Activated CD4-positive, alpha-beta T cell treated with anti-CD3 and anti-CD28 coated beads for 36 hours (primary cell): Measurements from ENCODE around the gene PIK3CG. TPM values are rescaled to one million over a fixed set of nuclear protein-coding genes. Genes with fewer than 3 reads are reported as not detected.

Source experiments
- ATAC-seq: fragments of 200-7000 bp; cut with Tn5 transposase; one replicate; pipeline ENCODE4 v1.10.0; 2021; ENCODE audit warnings: mild to moderate bottlenecking, moderate library complexity
- CTCF ChIA-PET: fragments of 350-600 bp; sonication (Branson Sonifier 250); formaldehyde crosslinking; loops from one replicate; lab custom pipeline; 2021; ENCODE audit warnings: antibody characterized with exemption; lab: Charles Lee
- POLR2A ChIA-PET: fragments of 350-600 bp; sonication (Branson Sonifier 250); formaldehyde crosslinking; loops from one replicate; lab custom pipeline; 2021; ENCODE audit warnings: antibody characterized with exemption, inconsistent platforms; lab: Charles Lee
- DNase-seq: peaks from one replicate; pipeline ENCODE4 v3.0.0-alpha.2; 2020
- H3K27ac Mint-ChIP-seq: one replicate; pipeline ENCODE4 v1.8.0; 2021; ENCODE audit warnings: mixed read lengths
- H3K27me3 Mint-ChIP-seq: one replicate; pipeline ENCODE4 v1.8.0; 2021; ENCODE audit warnings: mixed read lengths
- H3K36me3 Mint-ChIP-seq: one replicate; pipeline ENCODE4 v1.8.0; 2021; ENCODE audit warnings: low read depth, mixed read lengths
- H3K4me1 Mint-ChIP-seq: one replicate; pipeline ENCODE4 v1.8.0; 2021; ENCODE audit warnings: mixed read lengths
- H3K4me3 Mint-ChIP-seq: one replicate; pipeline ENCODE4 v1.8.0; 2021; ENCODE audit warnings: mild to moderate bottlenecking, moderate library complexity, mixed read lengths
- H3K9me3 Mint-ChIP-seq: one replicate; pipeline ENCODE4 v1.8.0; 2021; ENCODE audit warnings: low read depth, mixed read lengths
- intact Hi-C, 2 experiments: fragments of 100-400 bp; cut with DNase I in 1 of 2; cut with micrococcal nuclease in 1 of 2; formaldehyde crosslinking; loops; one replicate each; pipeline versions ENCODE4 v1.14.2 to v1.15.1; 2022 to 2024; cut with DNase I, micrococcal nuclease
- total RNA-seq, 2 experiments: library from RNA; stranded (reverse); gene quantifications; one replicate each; pipeline ENCODE4 v1.2.3, GENCODE V29; 2021

Gene PIK3CG
- total RNA-seq, 2 experiments from 2014 or later, result 9.9 to 14.3 TPM

DNA sequence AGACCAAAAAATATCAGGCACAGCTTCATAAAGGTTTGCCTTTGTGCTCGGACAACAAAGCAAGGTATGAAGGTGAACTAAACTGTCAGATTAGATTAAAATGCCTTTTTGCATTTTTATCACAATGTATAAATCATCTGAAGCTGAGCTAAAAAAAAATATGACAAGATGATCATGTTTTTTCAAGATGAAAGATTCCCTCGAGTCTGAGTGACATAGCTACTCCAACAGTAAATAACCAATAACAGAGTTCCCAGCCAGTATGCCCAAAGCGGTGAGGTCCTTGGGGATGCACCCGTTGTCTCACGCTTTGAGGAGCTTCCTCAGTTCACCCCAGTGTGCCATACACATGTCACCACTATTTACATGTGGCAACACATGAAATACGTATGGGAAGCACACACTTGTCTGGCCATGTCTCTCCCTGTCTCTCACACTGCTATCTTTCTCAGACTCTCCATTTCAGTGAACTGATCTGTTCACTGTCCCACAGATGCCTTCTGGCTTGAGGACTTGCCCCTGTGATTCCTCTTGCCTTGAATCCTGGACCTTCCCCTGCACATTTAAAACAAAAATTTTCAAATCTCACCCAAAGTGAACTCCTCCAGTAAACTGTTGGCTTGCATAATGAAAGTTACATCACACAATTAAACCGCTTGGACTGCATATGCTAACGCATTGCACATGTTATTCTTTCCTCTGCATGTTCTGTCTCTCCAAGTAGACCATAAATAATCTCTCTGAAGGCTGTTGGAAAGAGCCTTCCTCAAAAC lies 2.6 kb upstream of the PIK3CG start:
- no peak overlapping the region for H3K4me3 Mint-ChIP-seq
- CTCF ChIA-PET, result no interaction called here

DNA sequence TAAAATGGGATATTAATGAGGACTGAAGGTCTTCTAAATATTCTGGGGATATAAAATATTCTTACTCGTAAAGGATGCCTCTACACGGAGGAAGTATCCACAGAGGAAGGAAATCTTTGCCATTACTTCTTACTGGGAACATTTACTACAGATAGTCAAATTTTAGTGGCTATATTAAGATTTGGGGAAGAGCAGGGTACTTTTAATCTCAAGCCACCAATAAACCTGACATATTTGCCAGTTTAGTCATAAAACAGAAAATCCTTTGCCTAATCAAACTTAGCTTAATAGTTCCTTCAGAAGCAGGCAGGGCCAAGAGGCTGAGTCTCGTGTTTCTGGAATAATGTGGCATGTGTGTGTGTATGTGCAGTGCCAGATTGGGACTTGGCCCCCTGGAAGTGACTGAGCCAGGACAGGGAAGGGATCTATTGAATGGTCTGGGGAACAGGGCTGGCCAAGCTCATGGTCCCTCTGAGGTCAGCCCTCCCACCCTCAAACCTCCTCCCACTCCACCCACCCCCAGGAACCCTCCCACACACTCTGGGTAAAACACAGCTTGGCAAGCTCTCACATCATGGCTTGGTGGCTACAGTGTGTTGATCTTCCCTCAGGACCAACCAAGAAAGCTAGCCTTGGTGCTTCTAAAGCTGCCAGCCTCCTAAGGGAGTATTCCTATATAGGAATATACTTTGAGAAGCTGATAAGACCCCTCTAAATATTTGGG lies 1.6 kb upstream of the PIK3CG start:
- ChIA-PET POLR2A (no interaction called here), CTCF (interaction anchor here (0.7 to 1.6 kb wide), 3 partner anchors 14 to 846 kb away, joined by 3 to 7 read pairs (median 3); partner anchors contain the start of gene HBP1)
- DNase-seq (no peak), ATAC-seq (no peak)
- Mint-ChIP-seq H3K27me3 (no peaks in the 10 kb centered on the region), H3K4me3 (no peak overlapping the region), H3K4me1 (peaks cover 55% of the 10 kb centered on the region), H3K9me3 (peaks cover under 1% of the 10 kb centered on the region), H3K27ac (peak overlapping the region; percentile 30), H3K36me3 (peaks cover 17% of the 10 kb centered on the region)
- intact Hi-C loops, result loop anchor here in 1 of 2 experiments (10.0 kb wide), 1 partner anchor 579 kb away; the partner anchor contains the start of gene NAMPT

More for the DNA sequence above, 2.6 kb upstream of the PIK3CG start:
- Mint-ChIP-seq H3K27ac (peak overlapping the region; percentile 22), H3K27me3 (no peaks in the 10 kb centered on the region), H3K4me1 (peaks cover 52% of the 10 kb centered on the region), H3K36me3 (peaks cover 8% of the 10 kb centered on the region), H3K9me3 (no peaks in the 10 kb centered on the region)
- DNase-seq (no peak), ATAC-seq (no peak)
- intact Hi-C loops, result loop anchor here in 1 of 2 experiments (10.0 kb wide), 1 partner anchor 578 kb away; the partner anchor contains the start of gene NAMPT
- POLR2A ChIA-PET, result no interaction called here

DNA sequence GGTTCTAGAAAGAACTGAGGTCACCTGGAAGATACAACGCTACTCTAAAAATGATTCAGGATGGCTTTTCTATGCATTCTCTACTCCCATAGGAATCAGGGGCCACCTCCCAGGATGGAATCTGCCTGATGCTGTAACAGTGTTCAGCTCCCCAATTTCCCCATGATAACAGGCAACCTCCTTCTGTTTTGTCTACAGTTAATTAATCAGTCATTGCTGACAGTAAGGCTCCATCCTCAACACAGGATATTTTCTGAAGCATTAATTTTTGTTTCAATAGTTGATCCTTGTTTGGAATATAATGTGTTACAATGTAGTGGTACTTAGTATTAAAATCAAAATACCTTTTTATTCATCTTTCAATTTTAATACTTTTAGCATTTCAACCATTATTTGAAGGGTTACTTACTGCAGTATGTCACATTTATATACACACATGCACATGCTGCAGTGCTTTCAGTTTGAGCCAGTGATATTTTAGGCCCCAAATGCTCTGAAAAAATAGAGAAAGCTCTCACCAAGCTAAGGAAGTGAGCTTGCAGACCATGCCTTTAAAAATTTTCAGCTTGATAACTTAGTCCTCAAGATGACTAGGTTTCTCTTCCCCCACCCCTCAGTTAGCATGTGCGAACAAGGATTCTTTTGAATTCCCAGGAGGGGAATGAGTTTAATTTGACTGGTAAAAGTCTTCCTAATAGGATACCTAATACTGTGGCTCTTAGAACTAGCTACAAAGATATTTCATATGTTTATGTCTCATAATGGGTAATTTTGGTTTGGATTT lies 592 bp upstream of the PIK3CG start:
- peak overlapping the region; percentile 83 for H3K4me3 Mint-ChIP-seq
- peaks cover 3% of the 10 kb centered on the region for H3K9me3 Mint-ChIP-seq
- peak overlapping the region; percentile 92 for H3K27ac Mint-ChIP-seq
- H3K4me1 Mint-ChIP-seq, result peaks cover 66% of the 10 kb centered on the region
- DNase-seq (no peak), ATAC-seq (peak; percentile 13)
- ChIA-PET POLR2A (interaction anchor here (0.7 to 1.0 kb wide), 2 partner anchors 262 to 748 kb away, joined by 3 to 4 read pairs; no protein-coding TSS in a partner anchor), CTCF (interaction anchor here (0.6 to 1.6 kb wide), 4 partner anchors 15 to 845 kb away, joined by 3 to 7 read pairs (median 4); partner anchors contain the start of gene HBP1)
- H3K36me3 Mint-ChIP-seq, result peaks cover 27% of the 10 kb centered on the region
- no peaks in the 10 kb centered on the region for H3K27me3 Mint-ChIP-seq
- intact Hi-C loops, result loop anchor here (1.0 to 10.0 kb wide), 13 partner anchors 92 to 1852 kb away; partner anchors contain the start of genes CBLL1 (in 1 of the 2), CCDC71L (in 1 of the 2), HBP1 (in 1 of the 2) and KMT2E (in 1 of the 2)

DNA sequence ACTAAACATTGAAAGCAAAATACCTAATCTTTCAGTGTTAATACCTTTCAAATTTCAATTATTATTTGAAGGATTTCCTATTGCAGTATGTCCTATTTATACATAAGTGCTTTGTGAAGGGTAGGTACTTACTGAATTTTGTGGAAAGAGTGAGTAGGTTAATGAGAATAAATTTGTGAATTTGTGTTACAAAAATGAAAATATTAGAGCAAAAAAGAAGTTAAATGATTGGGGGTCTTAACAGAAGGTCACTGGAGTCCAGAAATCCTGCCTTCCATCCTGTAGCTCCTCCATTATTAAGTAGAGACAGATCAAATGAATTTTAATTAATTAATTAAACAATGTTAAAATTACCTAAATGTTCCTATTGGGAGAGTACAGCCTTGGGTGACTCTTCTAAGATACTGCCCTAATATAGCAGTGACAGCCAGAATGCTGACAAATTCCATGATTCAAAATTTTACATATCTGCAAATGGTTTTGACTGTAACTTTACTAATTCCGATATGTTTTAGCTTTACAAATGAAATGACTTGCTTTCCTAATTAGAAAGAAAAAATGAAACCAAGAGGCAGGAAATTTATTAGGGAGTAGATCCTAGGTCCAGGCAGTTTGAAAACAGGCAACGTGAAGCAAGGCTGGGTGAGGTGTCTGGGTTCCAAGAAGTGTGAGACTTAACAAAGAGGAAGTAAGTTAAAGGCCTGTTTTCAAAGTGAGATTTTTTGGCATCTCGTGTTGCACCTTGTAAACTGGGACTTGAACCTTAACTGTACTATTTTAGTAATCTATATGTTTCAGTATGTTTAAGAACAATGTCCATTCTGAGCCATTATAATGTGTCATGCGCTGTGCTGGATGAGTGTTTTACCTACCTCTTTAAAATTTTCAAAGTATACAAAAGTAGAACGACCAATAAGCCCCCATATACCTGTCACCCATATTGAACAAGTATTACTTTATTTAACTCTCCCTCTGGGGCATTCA lies 1.5 kb downstream of the PIK3CG start:
- peak overlapping the region; percentile 64 for H3K27ac Mint-ChIP-seq
- DNase-seq (peak; percentile 33), ATAC-seq (peak; percentile 42)
- ChIA-PET POLR2A (interaction anchor here (1.2 kb wide), 1 partner anchor 26 kb away, joined by 3 read pairs; no protein-coding TSS in a partner anchor), CTCF (interaction anchor here (0.8 to 1.0 kb wide), 2 partner anchors 91 to 100 kb away, joined by 3 read pairs; no protein-coding TSS in a partner anchor)
- no peaks in the 10 kb centered on the region for H3K27me3 Mint-ChIP-seq
- H3K4me1 Mint-ChIP-seq, result peaks cover 84% of the 10 kb centered on the region
- H3K36me3 Mint-ChIP-seq, result peaks cover 37% of the 10 kb centered on the region
- H3K9me3 Mint-ChIP-seq, result peaks cover 3% of the 10 kb centered on the region
- intact Hi-C loops, result loop anchor here (5.0 to 10.0 kb wide), 11 partner anchors 94 to 1854 kb away; partner anchors contain the start of genes CBLL1 (in 1 of the 2), CCDC71L (in 1 of the 2), HBP1 (in 1 of the 2) and KMT2E (in 1 of the 2)
- H3K4me3 Mint-ChIP-seq, result peak overlapping the region; percentile 83

DNA sequence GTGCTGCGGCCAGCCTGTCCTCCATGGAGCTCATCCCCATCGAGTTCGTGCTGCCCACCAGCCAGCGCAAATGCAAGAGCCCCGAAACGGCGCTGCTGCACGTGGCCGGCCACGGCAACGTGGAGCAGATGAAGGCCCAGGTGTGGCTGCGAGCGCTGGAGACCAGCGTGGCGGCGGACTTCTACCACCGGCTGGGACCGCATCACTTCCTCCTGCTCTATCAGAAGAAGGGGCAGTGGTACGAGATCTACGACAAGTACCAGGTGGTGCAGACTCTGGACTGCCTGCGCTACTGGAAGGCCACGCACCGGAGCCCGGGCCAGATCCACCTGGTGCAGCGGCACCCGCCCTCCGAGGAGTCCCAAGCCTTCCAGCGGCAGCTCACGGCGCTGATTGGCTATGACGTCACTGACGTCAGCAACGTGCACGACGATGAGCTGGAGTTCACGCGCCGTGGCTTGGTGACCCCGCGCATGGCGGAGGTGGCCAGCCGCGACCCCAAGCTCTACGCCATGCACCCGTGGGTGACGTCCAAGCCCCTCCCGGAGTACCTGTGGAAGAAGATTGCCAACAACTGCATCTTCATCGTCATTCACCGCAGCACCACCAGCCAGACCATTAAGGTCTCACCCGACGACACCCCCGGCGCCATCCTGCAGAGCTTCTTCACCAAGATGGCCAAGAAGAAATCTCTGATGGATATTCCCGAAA lies 2.7 kb downstream of the PIK3CG start:
- POLR2A ChIA-PET, result no interaction called here
- CTCF ChIA-PET, result no interaction called here
- Mint-ChIP-seq H3K4me1 (peaks cover 84% of the 10 kb centered on the region), H3K27ac (no peak overlapping the region), H3K27me3 (no peaks in the 10 kb centered on the region), H3K4me3 (no peak overlapping the region), H3K9me3 (peaks cover 3% of the 10 kb centered on the region), H3K36me3 (peaks cover 49% of the 10 kb centered on the region)
- ATAC-seq (no peak), DNase-seq (no peak)
- intact Hi-C loops, result loop anchor here (5.0 to 10.0 kb wide), 11 partner anchors 95 to 1855 kb away; partner anchors contain the start of genes CBLL1 (in 1 of the 2), CCDC71L (in 1 of the 2), HBP1 (in 1 of the 2) and KMT2E (in 1 of the 2)

DNA sequence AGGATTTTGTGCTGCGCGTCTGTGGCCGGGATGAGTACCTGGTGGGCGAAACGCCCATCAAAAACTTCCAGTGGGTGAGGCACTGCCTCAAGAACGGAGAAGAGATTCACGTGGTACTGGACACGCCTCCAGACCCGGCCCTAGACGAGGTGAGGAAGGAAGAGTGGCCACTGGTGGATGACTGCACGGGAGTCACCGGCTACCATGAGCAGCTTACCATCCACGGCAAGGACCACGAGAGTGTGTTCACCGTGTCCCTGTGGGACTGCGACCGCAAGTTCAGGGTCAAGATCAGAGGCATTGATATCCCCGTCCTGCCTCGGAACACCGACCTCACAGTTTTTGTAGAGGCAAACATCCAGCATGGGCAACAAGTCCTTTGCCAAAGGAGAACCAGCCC lies 3.3 kb downstream of the PIK3CG start:
- H3K4me3 Mint-ChIP-seq, result no peak overlapping the region
- H3K27ac Mint-ChIP-seq, result no peak overlapping the region
- CTCF ChIA-PET, result interaction anchor here (1.1 kb wide), 1 partner anchor 50 kb away, joined by 3 read pairs; no protein-coding TSS in a partner anchor
- intact Hi-C loops, result loop anchor here (5.0 to 10.0 kb wide), 11 partner anchors 96 to 1856 kb away; partner anchors contain the start of genes CBLL1 (in 1 of the 2), CCDC71L (in 1 of the 2), HBP1 (in 1 of the 2) and KMT2E (in 1 of the 2)
- POLR2A ChIA-PET, result interaction anchor here (0.6 kb wide), 1 partner anchor 136 kb away, joined by 3 read pairs; no protein-coding TSS in a partner anchor
- peaks cover 53% of the 10 kb centered on the region for H3K36me3 Mint-ChIP-seq
- no peaks in the 10 kb centered on the region for H3K27me3 Mint-ChIP-seq
- ATAC-seq (no peak), DNase-seq (no peak)
- peaks cover 82% of the 10 kb centered on the region for H3K4me1 Mint-ChIP-seq
- H3K9me3 Mint-ChIP-seq, result peaks cover 3% of the 10 kb centered on the region

DNA sequence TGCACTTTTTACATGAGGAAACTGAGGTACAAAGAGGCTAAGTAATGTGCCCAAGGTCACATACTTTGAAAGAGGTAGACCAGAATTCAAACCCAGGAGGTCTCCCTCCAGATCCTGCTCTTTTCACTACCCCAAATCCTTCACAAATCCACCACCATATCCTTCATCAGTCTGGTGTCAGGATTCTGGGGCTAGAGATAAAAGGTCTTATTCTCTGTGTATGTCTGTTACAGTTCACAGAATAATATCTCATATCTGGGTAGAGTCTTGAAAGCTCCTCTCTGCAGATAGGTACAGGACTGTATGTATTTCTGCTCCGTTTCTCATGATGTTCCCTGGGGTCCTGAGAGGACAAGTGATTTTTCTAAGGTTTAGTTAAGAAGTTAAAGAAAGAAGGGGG lies 4.9 kb downstream of the PIK3CG start:
- Mint-ChIP-seq H3K27me3 (no peaks in the 10 kb centered on the region), H3K4me3 (peak overlapping the region; percentile 5), H3K9me3 (peaks cover 3% of the 10 kb centered on the region), H3K27ac (no peak overlapping the region), H3K4me1 (peaks cover 80% of the 10 kb centered on the region), H3K36me3 (peaks cover 68% of the 10 kb centered on the region)
- POLR2A ChIA-PET, result no interaction called here
- CTCF ChIA-PET, result no interaction called here
- no peak for DNase-seq
- ATAC-seq, result no peak
- intact Hi-C loops, result loop anchor here (2.0 to 10.0 kb wide), 14 partner anchors 17 to 1858 kb away; partner anchors contain the start of genes CCDC71L (in 2 of the 2), CBLL1 (in 1 of the 2), HBP1 (in 1 of the 2) and KMT2E (in 1 of the 2)

DNA sequence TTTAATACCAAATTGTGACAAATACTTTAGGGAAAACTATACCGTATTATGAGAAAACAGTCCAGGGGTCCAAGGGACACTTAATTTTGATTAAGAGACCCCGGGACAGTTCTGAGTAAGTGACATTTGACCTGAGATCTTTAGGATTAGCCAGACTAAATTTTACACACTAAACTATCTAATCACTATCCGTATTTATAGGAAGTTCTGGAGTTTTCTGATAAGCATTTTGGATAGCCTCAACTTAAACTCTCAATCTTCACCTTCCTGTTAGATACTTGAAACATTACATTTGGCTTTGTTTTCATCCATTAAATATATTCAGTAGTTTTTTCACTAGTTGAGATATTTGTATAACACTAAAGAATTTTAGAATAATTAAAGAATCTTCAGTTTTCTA lies 5.4 kb downstream of the PIK3CG start:
- no peak overlapping the region for H3K27ac Mint-ChIP-seq
- intact Hi-C loops, result loop anchor here (2.0 to 10.0 kb wide), 3 partner anchors 16 to 206 kb away; partner anchors contain the start of gene CCDC71L (in 1 of the 2)
- ATAC-seq (no peak), DNase-seq (no peak)
- H3K4me1 Mint-ChIP-seq, result peaks cover 74% of the 10 kb centered on the region
- peaks cover 74% of the 10 kb centered on the region for H3K36me3 Mint-ChIP-seq
- peaks cover 6% of the 10 kb centered on the region for H3K9me3 Mint-ChIP-seq
- H3K4me3 Mint-ChIP-seq, result peak overlapping the region; percentile 5
- ChIA-PET CTCF (interaction anchor here (0.7 to 0.8 kb wide), 2 partner anchors 57 to 209 kb away, joined by 3 to 5 read pairs; partner anchors contain the start of gene CCDC71L), POLR2A (interaction anchor here (0.6 to 1.0 kb wide), 2 partner anchors 16 to 299 kb away, joined by 3 read pairs; no protein-coding TSS in a partner anchor)
- H3K27me3 Mint-ChIP-seq, result no peaks in the 10 kb centered on the region
